ENCODE results near the gene MANF. TPM values are rescaled to one million over a fixed set of nuclear protein-coding genes. Genes with fewer than 3 reads are reported as not detected.

The MANF gene
- 64.5 and 68.3 TPM in 2 replicates for total RNA-seq (ENCODE audit: low replicate concordance)

DNA sequence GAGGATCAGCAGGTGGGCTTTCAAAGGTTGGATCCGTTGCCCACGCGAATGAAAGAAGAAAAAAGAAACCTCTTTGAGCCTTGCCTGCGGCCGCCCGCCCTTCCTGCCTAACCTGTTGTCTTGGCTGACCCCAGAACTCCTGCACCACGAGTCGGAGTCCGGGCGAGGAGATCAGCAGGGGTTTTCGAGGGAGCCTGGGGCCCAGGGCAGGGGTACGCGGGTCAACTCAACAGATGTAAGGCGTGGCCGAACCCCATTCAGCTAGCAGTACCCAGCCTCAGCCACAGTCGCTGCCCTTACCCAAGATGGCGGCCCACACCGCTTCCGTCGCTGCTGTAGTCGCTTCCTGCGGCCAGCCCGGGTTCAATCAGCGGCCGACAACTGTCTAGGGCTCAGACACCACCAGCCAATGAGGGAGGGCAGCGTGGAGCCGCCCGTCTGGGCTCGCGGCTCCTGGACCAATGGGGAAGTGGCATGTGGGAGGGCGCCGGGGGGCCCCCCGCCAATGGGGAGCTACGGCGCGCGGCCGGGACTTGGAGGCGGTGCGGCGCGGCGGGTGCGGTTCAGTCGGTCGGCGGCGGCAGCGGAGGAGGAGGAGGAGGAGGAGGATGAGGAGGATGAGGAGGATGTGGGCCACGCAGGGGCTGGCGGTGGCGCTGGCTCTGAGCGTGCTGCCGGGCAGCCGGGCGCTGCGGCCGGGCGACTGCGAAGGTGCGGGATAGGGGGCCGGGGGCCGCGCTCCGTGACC is at the start of gene MANF:
TSS of gene MANF (plus strand) at position 566 of the 748 bp plus-strand sequence. CDS start at position 618, 52 bp downstream.
- H3K4me3 ChIP-seq (ENCODE audit: low read depth, low read length): peak within 1 kb of the TSS; percentile 92
- TF ChIP-seq, protein P1, sequence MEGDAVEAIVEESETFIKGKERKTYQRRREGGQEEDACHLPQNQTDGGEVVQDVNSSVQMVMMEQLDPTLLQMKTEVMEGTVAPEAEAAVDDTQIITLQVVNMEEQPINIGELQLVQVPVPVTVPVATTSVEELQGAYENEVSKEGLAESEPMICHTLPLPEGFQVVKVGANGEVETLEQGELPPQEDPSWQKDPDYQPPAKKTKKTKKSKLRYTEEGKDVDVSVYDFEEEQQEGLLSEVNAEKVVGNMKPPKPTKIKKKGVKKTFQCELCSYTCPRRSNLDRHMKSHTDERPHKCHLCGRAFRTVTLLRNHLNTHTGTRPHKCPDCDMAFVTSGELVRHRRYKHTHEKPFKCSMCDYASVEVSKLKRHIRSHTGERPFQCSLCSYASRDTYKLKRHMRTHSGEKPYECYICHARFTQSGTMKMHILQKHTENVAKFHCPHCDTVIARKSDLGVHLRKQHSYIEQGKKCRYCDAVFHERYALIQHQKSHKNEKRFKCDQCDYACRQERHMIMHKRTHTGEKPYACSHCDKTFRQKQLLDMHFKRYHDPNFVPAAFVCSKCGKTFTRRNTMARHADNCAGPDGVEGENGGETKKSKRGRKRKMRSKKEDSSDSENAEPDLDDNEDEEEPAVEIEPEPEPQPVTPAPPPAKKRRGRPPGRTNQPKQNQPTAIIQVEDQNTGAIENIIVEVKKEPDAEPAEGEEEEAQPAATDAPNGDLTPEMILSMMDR (IDR thresholded peaks at IDR 0.05; ENCODE audit: insufficient read depth, low read length): no peak
- peak; percentile 96 for DNase-seq (ENCODE audit: low read depth)

DNA sequence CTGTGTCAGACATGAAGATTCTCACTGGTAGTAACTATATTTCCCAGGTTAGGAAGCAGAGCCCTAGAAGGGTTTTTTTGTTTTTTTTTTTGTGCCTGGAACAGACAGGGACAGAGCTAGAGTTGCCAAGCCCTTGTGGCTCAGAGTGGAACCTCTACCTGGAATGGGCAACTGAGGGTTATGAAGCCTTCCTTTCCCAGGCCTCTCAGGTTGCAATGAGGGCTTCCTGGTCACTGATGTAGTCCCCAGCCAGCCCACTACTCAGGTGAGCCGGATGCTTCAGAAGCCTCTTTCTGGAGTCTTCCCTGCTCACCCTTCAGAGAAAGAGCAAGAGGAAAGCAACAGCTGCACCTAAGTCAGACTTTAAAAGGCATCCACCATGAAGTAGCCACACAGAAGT is 48.8 kb upstream of the MANF start:
- TF ChIP-seq, protein P1 (IDR thresholded peaks at IDR 0.05; ENCODE audit: insufficient read depth, low read length): no peak
- no peak overlapping the region for H3K4me3 ChIP-seq (ENCODE audit: low read depth, low read length)
- no peak for DNase-seq (ENCODE audit: low read depth)

DNA sequence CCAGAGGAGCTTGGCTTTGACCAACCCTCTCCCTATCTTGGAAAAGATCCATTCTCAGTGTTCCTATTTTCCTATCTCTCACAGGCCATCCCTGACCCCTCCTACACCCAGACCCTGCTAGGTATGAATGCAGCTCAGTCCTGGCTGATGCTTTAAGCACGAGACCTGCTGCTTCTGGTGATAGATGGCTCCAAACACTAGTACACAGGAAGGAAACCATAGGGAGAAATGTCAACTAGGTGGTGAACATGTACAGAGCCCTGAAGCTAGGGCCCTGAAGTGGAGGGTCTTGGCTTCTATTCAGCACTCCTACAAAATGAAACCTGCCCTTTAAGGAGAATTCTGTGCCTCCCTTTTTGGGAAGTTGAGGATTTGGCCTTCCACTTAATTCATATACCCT is 47.4 kb upstream of the MANF start:
- no peak for DNase-seq (ENCODE audit: low read depth)
- TF ChIP-seq, protein P1 (IDR thresholded peaks at IDR 0.05; ENCODE audit: insufficient read depth, low read length): no peak
- H3K4me3 ChIP-seq (ENCODE audit: low read depth, low read length): no peak overlapping the region

DNA sequence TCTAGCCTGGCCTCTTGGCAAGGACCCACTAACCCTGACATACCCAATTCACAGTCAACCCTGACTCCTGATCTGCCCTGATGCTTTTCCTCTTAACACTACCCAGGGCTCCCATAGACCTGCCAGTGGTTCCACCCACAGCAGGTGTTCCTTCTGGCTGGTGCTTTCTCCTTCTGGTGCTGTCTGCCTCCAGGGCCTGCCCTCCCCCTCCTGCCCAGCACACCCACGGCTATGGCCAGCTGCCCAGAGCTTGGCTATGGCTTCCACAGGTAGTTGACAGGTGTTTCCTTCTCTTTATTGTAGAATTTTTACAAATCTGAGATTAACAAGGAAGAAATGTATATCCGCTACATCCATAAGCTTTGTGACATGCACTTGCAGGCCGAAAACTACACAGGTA is 46.5 kb upstream of the MANF start:
- TF ChIP-seq, protein P1 (IDR thresholded peaks at IDR 0.05; ENCODE audit: insufficient read depth, low read length): no peak
- no peak overlapping the region for H3K4me3 ChIP-seq (ENCODE audit: low read depth, low read length)
- no peak for DNase-seq (ENCODE audit: low read depth)

DNA sequence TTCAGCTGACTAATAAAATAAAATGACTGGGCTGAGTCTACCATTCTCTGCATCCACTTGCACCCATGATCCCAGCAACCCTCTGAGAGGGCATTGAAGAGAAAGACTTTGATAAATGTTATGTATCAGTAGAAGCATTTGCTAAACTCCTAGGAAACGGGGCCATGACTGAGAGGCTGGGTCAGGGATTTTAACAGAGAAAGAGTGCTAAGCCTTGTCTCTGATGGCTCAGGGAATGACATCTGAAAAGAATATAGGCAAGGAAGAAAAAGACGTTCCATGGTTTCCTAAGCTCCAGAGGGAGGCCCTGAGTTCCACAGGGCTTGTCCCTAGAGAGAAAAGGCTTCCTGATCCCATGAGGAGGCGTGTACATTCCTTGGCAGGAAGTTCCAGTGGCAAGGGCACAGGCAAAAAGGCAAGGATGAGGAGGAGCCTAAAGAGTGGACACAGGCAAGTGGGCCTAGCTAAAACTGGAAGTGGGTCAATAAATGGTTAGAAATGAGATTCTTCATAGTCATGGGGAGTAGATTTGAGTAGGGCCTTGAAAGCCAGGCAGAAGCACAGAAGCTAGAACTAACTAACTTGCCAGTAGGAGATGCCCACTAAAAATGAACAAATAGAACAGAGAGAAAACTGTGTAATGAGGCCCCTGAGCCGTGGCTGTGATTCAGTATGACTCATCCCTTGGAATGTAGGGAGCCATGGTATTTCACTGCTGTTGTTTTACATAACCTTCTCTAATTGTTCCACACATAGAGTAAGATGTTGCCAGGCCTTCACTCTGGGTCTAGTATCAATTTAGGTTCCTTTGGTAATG is 44.9 kb upstream of the MANF start:
- DNase-seq (ENCODE audit: low read depth): peak; percentile 97
- TF ChIP-seq, protein P1 (IDR thresholded peaks at IDR 0.05; ENCODE audit: insufficient read depth, low read length): peak; percentile 4
- H3K4me3 ChIP-seq (ENCODE audit: low read depth, low read length): peak overlapping the region; percentile 10

DNA sequence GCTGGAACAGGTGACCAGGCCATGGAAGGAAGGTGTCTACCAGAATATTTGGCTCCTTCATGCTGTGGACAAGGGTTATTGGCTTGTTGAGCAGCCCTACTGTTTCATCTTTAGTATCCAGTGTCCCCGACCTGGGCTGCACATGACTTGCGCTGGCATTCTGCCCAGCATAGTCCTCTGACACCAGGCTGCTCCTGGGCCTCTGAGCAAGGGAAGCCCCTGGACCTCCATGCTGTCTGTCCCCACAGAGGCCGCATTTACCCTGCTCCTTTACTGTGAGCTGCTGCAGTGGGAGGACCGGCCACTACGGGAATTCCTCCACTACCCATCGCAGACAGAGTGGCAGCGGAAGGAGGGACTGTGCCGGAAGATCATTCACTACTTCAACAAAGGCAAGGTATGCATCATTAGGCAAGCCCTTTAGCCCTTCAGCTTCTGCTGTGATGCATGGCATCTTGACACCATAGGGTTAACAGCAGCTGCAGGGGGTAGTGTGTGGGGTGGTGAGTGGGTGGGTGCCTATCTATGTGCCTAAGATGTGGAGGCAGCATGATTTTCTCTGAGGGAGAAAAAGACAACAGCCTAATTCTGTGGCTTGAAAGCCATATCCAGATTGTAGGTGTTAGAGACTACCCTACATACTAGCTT is 44.0 kb upstream of the MANF start:
- no peak overlapping the region for H3K4me3 ChIP-seq (ENCODE audit: low read depth, low read length)
- TF ChIP-seq, protein P1 (IDR thresholded peaks at IDR 0.05; ENCODE audit: insufficient read depth, low read length): no peak
- peak; percentile 20 for DNase-seq (ENCODE audit: low read depth)

Measured in fibroblast of the aortic adventitia (primary cell).